Activated CD4-positive, alpha-beta T cell treated with anti-CD3 and anti-CD28 coated beads, Interleukin-2, amount 10 ng/mL, durations not matched to agents 7 days and 5 days (primary cell): ENCODE measurements around the gene PHPT1. TPM values are rescaled to one million over a fixed set of nuclear protein-coding genes. Genes with fewer than 3 reads are reported as not detected.

Experiments
- CTCF ChIA-PET: fragments of 350-600 bp; sonication (Branson Sonifier 250); formaldehyde crosslinking; loops from one replicate; lab custom pipeline; 2021; ENCODE audit warnings: antibody characterized with exemption; lab: Charles Lee
- POLR2A ChIA-PET: fragments of 350-600 bp; sonication (Branson Sonifier 250); formaldehyde crosslinking; loops from one replicate; lab custom pipeline; 2021; ENCODE audit warnings: antibody characterized with exemption; lab: Charles Lee
- DNase-seq: peaks from one replicate; pipeline ENCODE4 v3.0.0-alpha.2; 2020
- H3K27ac Mint-ChIP-seq: one replicate; pipeline ENCODE4 v1.8.0; 2021; ENCODE audit warnings: mild to moderate bottlenecking, moderate library complexity, mixed read lengths
- H3K27me3 Mint-ChIP-seq: one replicate; pipeline ENCODE4 v1.8.0; 2021; ENCODE audit warnings: mixed read lengths
- H3K36me3 Mint-ChIP-seq: one replicate; pipeline ENCODE4 v1.8.0; 2021; ENCODE audit warnings: low read depth, mixed read lengths
- H3K4me1 Mint-ChIP-seq: one replicate; pipeline ENCODE4 v1.8.0; 2021; ENCODE audit warnings: mixed read lengths
- H3K4me3 Mint-ChIP-seq: one replicate; pipeline ENCODE4 v1.8.0; 2021; ENCODE audit warnings: mild to moderate bottlenecking, moderate library complexity, mixed read lengths
- H3K9me3 Mint-ChIP-seq: one replicate; pipeline ENCODE4 v1.8.0; 2021; ENCODE audit warnings: mixed read lengths
- total RNA-seq, 2 experiments: library from RNA; stranded (reverse); gene quantifications; one replicate each; pipeline ENCODE4 v1.2.3, GENCODE V29; 2021

The PHPT1 gene
- total RNA-seq, 2 experiments from 2014 or later, result 90.1 to 99.4 TPM

DNA sequence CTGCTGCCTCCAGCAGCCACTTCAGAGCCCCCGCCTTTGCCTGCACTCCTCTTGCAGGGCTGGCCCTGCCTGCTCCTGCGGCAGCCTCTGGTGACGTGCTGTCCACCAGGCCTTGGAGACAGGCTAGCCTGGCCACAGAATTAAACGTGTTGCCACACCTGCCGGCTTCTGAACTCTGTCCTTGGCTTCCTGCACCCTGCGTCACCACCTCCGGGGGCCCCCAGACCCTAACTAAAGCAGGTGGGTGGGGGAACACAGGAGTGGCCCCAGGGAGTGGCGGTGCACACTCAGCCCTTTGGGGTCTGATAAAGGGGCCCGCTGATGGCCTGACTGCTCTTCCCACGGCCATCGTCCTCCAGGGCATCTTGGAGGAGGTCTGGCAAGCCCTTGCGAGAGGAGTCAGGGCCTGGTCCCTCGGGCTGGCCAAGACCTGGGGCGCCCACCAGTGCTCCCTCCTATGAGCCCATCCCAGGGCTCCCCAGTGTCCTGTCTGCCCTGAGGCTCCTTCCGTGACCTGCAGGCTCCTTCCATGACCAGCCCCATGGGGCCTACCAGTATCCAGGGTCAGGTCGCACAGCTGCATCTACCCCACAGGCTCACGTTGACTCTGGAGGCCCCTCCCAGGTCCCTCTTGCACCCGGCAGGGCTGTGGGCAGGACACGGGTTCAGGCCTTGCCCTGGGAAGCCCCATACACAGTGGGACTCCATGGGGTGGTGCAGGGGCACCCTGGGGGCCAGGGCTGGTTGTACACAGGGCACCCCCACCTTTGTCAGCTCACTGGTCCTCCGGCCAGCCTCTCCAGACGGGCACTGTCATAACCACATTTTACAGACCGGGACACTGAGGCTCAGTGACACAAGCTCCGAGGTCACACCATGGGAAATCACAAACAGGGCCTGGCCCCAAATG, 1.9 kb downstream of the PHPT1 start:
- Mint-ChIP-seq H3K36me3 (peaks cover 3% of the 10 kb centered on the region), H3K4me3 (no peak overlapping the region), H3K27me3 (peaks cover 11% of the 10 kb centered on the region), H3K9me3 (no peaks in the 10 kb centered on the region), H3K27ac (no peak overlapping the region), H3K4me1 (peaks cover 17% of the 10 kb centered on the region)
- POLR2A ChIA-PET, result no interaction called here
- DNase-seq, result no peak
- CTCF ChIA-PET, result interaction anchor here (1.1 to 1.8 kb wide), 2 partner anchors 8 to 93 kb away, joined by 3 to 5 read pairs; partner anchors contain the start of genes AJM1 and FBXW5

DNA sequence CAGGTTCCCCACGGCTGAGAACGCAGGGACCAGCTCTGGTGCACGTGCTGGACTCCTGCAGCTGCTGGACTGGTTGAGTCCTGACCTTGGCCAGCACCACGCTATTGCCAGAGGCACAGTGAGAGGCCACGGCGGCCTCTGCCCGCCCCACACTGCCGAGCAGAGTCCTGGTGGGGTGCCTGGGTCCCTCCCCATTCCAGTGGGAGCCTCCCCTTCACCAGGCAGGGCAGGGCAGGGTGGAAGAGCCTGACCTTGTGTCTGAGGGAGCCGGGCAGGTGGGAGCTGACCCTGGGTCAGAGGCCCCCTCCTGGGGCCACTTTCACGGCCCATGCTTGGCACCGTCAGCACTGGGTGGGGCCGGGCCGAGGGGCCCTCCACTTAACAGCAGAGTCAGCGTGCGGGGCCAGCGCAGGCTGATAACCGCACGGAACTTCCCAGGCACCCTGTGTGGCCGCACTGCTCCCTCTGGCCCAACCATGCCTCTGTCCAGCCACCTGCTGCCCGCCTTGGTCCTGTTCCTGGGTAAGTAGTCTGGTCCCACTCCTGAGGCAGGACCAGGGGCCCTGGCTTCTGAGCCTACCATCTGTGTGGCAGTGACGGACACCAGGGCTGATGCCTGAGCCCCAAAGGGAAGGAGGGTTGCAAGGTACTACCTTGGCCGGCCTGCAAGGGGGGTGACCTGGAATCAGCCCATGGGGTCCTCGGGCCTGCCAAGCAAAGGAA, 2.9 kb downstream of the PHPT1 start, which contains the start of gene MAMDC4:
Gene MAMDC4, plus strand, starts transcription at position 406 of the 723 bp plus-strand sequence. Its CDS starts 71 bp downstream, at position 477.
- Mint-ChIP-seq H3K27me3 (peaks cover 7% of the 10 kb centered on the region), H3K9me3 (no peaks in the 10 kb centered on the region), H3K36me3 (no peaks in the 10 kb centered on the region), H3K4me3 (no peak within 1 kb of the TSS), H3K4me1 (peaks cover 12% of the 10 kb centered on the region), H3K27ac (no peak within 1 kb of the TSS)
- CTCF ChIA-PET, result interaction anchor here (1.8 kb wide), 1 partner anchor 9 kb away, joined by 5 read pairs; the partner anchor contains the start of gene AJM1
- POLR2A ChIA-PET, result no interaction called here
- DNase-seq, result no peak

DNA sequence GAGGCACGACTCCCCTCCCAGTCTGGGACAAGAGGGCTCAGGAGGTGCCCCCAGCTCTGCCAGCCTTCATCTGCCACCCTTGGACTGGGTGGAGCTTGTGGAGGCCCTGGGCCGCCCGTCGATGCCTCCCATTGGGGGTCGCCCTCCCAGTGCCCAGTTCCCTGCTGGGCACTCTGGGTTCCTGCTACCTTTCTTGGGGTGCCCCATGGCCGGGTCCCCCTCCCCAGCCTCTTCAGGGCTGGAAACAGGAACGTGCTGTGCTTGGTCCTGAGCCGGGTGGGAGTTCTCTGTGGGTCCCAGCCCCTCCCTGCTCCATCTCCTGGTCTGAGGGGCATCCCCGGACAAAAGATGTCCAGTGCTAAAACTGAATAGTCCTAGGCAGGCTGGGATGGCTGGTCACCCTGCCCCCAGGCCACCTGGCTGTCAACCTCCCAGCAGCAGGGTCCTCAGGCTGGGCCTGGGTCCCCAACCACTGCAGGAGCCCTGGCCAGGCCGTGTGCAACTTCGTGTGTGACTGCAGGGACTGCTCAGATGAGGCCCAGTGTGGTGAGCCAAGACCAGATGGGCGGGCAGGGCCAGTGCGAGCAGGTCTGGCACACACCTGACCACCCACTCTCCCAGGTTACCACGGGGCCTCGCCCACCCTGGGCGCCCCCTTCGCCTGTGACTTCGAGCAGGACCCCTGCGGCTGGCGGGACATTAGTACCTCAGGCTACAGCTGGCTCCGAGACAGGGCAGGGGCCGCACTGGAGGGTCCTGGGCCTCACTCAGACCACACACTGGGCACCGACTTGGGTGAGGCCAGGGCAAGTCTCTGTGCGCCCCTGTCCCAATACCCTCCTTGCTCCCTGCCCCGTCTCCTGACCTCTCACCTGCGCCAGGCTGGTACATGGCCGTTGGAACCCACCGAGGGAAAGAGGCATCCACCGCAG, 3.7 kb downstream of the PHPT1 start:
- Mint-ChIP-seq H3K36me3 (no peaks in the 10 kb centered on the region), H3K27ac (no peak overlapping the region), H3K27me3 (peaks cover 2% of the 10 kb centered on the region), H3K4me1 (peaks cover 7% of the 10 kb centered on the region), H3K4me3 (no peak overlapping the region), H3K9me3 (no peaks in the 10 kb centered on the region)
- POLR2A ChIA-PET, result no interaction called here
- CTCF ChIA-PET, result interaction anchor here (1.4 to 1.8 kb wide), 2 partner anchors 10 to 11 kb away, joined by 4 to 5 read pairs; partner anchors contain the start of gene AJM1
- no peak for DNase-seq

DNA sequence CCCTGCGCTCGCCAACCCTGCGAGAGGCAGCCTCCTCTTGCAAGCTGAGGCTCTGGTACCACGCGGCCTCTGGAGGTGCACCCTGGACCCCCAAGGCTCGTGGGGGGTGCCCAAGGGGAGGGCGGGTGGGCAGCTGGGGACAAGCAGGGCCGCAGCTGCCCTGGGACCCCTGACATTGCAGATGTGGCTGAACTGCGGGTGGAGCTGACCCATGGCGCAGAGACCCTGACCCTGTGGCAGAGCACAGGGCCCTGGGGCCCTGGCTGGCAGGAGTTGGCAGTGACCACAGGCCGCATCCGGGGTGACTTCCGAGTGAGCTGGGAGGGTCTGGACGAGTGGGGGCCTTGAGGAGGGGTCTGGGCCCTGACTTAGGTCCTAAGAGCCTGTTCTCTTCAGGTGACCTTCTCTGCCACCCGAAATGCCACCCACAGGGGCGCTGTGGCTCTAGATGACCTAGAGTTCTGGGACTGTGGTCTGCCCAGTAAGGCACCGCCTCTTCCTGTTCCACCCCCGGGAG, 4.4 kb downstream of the PHPT1 start:
- Mint-ChIP-seq H3K4me1 (peaks cover 5% of the 10 kb centered on the region), H3K27me3 (no peaks in the 10 kb centered on the region), H3K9me3 (no peaks in the 10 kb centered on the region), H3K36me3 (no peaks in the 10 kb centered on the region), H3K27ac (no peak overlapping the region), H3K4me3 (no peak overlapping the region)
- no peak for DNase-seq
- CTCF ChIA-PET, result interaction anchor here (1.4 kb wide), 1 partner anchor 11 kb away, joined by 4 read pairs; the partner anchor contains the start of gene AJM1
- POLR2A ChIA-PET, result no interaction called here

DNA sequence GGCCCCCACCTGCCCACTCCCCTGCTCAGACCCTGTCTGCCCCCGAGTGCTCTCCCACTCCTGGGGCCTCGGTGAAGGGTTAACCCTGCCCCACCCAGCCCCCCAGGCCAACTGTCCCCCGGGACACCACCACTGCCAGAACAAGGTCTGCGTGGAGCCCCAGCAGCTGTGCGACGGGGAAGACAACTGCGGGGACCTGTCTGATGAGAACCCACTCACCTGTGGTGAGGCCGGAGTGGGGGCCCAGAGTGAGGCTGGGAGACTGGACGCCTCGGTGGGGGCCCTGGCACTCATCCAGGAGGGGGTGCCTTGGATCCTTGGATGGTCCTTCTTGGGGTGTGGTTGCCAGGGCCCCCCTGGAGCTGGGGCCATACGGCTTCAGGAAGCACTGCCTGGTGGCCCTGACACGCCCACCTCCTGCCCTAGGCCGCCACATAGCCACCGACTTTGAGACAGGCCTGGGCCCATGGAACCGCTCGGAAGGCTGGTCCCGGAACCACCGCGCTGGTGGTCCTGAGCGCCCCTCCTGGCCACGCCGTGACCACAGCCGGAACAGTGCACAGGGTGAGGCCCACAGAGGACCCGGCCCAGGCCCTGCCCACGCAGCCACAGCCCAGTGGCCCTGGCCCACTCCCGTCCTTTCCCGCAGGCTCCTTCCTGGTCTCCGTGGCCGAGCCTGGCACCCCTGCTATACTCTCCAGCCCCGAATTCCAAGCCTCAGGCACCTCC, 5.1 kb downstream of the PHPT1 start:
- ChIA-PET CTCF (interaction anchor here (0.6 to 1.4 kb wide), 3 partner anchors 12 to 218 kb away, joined by 4 to 5 read pairs (median 4); partner anchors contain the start of gene AJM1), POLR2A (interaction anchor here (0.5 kb wide), 1 partner anchor 347 kb away, joined by 3 read pairs; no protein-coding TSS in a partner anchor)
- H3K9me3 Mint-ChIP-seq, result no peaks in the 10 kb centered on the region
- no peaks in the 10 kb centered on the region for H3K27me3 Mint-ChIP-seq
- H3K4me1 Mint-ChIP-seq, result peaks cover 3% of the 10 kb centered on the region
- no peak overlapping the region for H3K4me3 Mint-ChIP-seq
- no peak for DNase-seq
- no peak overlapping the region for H3K27ac Mint-ChIP-seq
- no peaks in the 10 kb centered on the region for H3K36me3 Mint-ChIP-seq

DNA sequence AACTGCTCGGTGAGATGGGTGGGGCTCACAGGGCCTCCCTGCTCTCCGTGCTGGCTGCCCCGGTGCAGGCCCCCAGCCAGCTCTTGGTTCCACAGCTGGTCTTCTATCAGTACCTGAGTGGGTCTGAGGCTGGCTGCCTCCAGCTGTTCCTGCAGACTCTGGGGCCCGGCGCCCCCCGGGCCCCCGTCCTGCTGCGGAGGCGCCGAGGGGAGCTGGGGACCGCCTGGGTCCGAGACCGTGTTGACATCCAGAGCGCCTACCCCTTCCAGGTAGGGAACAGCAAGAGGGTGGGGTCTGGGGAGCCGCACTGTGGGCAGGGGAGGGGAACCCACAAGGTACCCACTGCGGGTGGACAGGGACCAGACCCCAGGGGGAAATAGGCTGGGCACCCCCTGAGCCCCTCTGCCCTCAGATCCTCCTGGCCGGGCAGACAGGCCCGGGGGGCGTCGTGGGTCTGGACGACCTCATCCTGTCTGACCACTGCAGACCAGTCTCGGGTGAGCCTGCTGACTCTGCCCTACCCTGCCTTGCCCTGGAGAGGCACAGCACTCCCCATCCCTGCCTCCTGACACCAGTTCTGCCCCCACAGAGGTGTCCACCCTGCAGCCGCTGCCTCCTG, 5.7 kb downstream of the PHPT1 start:
- H3K27ac Mint-ChIP-seq, result no peak overlapping the region
- H3K9me3 Mint-ChIP-seq, result no peaks in the 10 kb centered on the region
- ChIA-PET CTCF (interaction anchor here (0.6 to 0.8 kb wide), 2 partner anchors 12 to 218 kb away, joined by 4 to 5 read pairs; partner anchors contain the start of gene AJM1), POLR2A (interaction anchor here (0.5 kb wide), 1 partner anchor 347 kb away, joined by 3 read pairs; no protein-coding TSS in a partner anchor)
- no peaks in the 10 kb centered on the region for H3K4me1 Mint-ChIP-seq
- no peaks in the 10 kb centered on the region for H3K27me3 Mint-ChIP-seq
- H3K36me3 Mint-ChIP-seq, result no peaks in the 10 kb centered on the region
- no peak overlapping the region for H3K4me3 Mint-ChIP-seq
- no peak for DNase-seq

DNA sequence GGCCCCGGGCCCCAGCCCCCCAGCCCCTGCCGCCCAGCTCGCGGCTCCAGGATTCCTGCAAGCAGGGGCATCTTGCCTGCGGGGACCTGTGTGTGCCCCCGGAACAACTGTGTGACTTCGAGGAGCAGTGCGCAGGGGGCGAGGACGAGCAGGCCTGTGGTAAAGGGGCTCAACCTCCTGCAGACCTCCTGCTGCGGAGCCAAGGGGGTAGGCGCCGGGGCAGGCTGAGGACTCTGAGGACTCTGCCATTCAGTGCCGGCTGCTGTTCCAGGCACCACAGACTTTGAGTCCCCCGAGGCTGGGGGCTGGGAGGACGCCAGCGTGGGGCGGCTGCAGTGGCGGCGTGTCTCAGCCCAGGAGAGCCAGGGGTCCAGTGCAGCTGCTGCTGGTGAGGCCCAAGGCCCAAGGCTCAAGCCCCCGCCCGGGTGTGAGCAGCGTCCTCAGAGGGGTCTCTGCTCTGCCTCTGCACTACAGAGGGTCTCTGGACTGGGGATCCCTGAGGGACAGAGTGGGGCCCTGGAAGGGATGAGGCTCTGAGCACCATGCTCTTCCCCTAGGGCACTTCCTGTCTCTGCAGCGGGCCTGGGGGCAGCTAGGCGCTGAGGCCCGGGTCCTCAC, 6.4 kb downstream of the PHPT1 start:
- Mint-ChIP-seq H3K36me3 (no peaks in the 10 kb centered on the region), H3K27me3 (no peaks in the 10 kb centered on the region), H3K4me1 (no peaks in the 10 kb centered on the region), H3K27ac (no peak overlapping the region), H3K9me3 (no peaks in the 10 kb centered on the region), H3K4me3 (no peak overlapping the region)
- DNase-seq, result no peak
- CTCF ChIA-PET, result interaction anchor here (0.6 to 0.9 kb wide), 3 partner anchors 13 to 191 kb away, joined by 3 to 5 read pairs (median 3); partner anchors contain the start of gene AJM1
- POLR2A ChIA-PET, result no interaction called here

DNA sequence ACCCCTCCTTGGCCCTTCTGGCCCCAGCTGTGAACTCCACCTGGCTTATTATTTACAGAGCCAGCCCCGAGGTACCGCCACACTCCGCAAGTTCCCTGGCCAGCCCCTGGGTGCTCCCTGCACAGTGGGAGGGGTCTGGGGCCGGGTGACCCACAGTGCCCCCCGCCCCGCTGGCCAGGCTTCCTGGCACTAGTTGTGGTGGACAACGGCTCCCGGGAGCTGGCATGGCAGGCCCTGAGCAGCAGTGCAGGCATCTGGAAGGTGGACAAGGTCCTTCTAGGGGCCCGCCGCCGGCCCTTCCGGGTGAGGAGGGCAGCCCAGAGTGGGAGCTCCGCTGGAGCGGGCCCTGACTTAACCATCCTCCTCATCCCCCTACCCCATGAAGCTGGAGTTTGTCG, 6.9 kb downstream of the PHPT1 start:
- H3K4me3 Mint-ChIP-seq, result no peak overlapping the region
- no peaks in the 10 kb centered on the region for H3K4me1 Mint-ChIP-seq
- ChIA-PET CTCF (interaction anchor here (0.6 to 0.9 kb wide), 3 partner anchors 14 to 190 kb away, joined by 3 to 4 read pairs (median 3); no protein-coding TSS in a partner anchor), POLR2A (no interaction called here)
- DNase-seq, result no peak
- no peaks in the 10 kb centered on the region for H3K27me3 Mint-ChIP-seq
- no peaks in the 10 kb centered on the region for H3K9me3 Mint-ChIP-seq
- no peak overlapping the region for H3K27ac Mint-ChIP-seq
- H3K36me3 Mint-ChIP-seq, result no peaks in the 10 kb centered on the region

DNA sequence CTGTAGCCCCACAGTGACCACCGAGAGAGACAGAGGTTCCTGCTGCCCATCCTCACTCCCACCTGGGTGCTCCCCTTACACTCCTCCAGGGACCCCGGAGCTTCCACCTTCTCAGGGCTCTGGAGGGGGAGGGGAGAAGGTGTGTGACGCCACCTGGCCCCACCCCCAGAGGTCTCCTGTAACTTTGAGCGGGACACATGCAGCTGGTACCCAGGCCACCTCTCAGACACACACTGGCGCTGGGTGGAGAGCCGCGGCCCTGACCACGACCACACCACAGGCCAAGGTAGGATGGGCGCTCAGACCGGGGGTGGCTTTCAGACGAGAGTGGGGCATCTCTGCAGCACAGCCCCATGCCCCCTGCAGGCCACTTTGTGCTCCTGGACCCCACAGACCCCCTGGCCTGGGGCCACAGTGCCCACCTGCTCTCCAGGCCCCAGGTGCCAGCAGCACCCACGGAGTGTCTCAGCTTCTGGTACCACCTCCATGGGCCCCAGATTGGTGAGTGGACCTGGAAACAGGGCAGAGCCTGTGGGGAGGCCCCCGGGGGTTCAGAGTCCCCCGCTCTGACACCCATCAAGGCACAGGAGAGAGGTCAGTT, 7.4 kb downstream of the PHPT1 start:
- H3K27me3 Mint-ChIP-seq, result no peaks in the 10 kb centered on the region
- no peaks in the 10 kb centered on the region for H3K4me1 Mint-ChIP-seq
- no peaks in the 10 kb centered on the region for H3K36me3 Mint-ChIP-seq
- no peak for DNase-seq
- ChIA-PET CTCF (interaction anchor here (0.8 to 0.9 kb wide), 2 partner anchors 13 to 178 kb away, joined by 3 to 4 read pairs; no protein-coding TSS in a partner anchor), POLR2A (no interaction called here)
- no peak overlapping the region for H3K4me3 Mint-ChIP-seq
- no peak overlapping the region for H3K27ac Mint-ChIP-seq
- no peaks in the 10 kb centered on the region for H3K9me3 Mint-ChIP-seq

DNA sequence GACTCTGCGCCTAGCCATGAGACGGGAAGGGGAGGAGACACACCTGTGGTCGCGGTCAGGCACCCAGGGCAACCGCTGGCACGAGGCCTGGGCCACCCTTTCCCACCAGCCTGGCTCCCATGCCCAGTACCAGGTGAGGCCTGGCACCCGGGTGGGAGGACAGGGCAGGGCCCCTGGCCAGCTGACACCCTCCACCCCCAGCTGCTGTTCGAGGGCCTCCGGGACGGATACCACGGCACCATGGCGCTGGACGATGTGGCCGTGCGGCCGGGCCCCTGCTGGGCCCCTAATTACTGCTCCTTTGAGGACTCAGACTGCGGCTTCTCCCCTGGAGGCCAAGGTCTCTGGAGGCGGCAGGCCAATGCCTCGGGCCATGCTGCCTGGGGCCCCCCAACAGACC, 8.0 kb downstream of the PHPT1 start:
- Mint-ChIP-seq H3K36me3 (no peaks in the 10 kb centered on the region), H3K4me3 (no peak overlapping the region), H3K27me3 (no peaks in the 10 kb centered on the region), H3K9me3 (no peaks in the 10 kb centered on the region), H3K27ac (no peak overlapping the region), H3K4me1 (no peaks in the 10 kb centered on the region)
- CTCF ChIA-PET, result interaction anchor here (0.6 kb wide), 1 partner anchor 81 kb away, joined by 3 read pairs; no protein-coding TSS in a partner anchor
- no peak for DNase-seq
- POLR2A ChIA-PET, result no interaction called here
